Femur (tissue), 1 donor: ENCODE measurements around the gene STARD10.

Experiments used
- DNase-seq: peaks from one replicate; pipeline ENCODE4 v3.0.0-alpha.2; 2017

The STARD10 gene

GRCh38 chr11:72780296-72781062 lies 13.4 kb downstream of the STARD10 start:
- no peak for DNase-seq

- DNase-seq, result no peak
Observed at GRCh38 chr11:72779495-72780128, 14.2 kb downstream of the STARD10 start.

DNA sequence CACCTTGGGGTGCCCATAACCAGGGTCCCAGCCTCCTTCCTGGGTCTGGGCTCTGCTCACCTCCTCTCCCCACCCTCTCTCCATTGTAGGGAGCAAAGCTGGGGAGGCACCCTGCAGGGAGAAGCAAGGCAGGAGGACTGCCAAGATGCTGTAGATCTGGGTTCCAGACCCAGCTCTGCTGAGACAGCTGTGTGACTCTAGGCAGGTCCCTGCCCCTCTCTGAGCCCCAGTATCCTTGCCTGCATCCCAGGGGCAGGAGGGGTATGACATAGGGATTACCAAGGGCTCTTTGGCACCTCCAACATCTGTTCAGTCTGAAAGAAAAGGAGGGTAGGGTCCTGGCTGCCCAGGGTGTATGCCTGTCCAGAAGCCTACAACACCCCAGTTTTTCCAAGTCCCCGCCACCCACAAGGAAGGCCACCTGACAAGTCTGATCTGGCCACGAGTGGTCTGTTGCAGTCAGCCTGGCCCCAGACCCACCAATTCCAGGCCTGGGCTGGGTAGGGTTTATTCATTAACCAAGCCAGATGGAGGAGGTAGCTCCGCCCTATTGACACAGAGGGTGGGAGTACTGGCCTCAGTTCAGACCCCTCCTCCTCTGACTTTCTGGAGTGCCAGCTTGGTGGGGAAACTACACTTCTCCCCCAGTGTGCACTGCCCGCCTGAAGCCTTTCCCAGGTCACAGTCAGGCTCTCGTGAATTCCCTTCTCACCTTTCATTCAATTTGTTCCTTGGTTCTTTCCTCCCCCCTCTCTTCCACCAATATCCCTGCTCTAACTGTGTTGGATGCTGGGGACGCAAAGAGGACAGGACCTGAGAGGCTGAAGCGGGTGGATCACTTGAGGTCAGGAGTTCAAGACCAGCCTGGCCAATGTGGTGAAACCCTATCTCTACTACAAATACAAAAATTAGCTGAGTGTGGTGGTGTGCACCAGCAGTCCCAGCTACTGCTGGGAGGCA lies 15.0 kb downstream of the STARD10 start:
- DNase-seq, result no peak

DNA sequence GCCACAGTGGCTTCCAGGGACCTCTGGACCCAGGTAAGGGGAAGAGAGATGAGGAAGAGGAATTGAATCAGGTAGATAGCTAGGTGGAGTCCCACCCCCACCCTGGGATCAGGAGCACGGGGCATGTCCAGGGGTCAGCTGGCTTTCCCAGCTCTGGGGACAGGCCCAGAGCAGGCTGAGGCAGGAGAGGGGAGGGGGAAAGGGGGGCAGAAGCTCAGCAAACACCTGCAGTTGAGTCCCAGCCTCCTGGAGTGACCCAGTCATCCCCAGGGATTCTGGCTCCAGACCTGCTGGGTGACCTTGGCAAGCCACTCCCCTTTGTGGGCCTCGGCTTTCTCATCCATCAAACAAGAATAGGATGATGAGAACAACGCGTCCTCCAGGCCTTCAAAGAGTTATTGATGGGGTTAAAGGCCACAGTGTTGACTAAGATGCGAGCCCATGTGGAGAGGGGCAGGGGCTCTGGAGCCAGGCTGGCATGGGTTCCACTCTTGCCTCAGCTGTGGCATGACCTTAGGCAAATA lies 16.0 kb downstream of the STARD10 start:
- no peak for DNase-seq

GRCh38 chr11:72776844-72777754 lies 16.7 kb downstream of the STARD10 start:
- DNase-seq, result no peak

DNA sequence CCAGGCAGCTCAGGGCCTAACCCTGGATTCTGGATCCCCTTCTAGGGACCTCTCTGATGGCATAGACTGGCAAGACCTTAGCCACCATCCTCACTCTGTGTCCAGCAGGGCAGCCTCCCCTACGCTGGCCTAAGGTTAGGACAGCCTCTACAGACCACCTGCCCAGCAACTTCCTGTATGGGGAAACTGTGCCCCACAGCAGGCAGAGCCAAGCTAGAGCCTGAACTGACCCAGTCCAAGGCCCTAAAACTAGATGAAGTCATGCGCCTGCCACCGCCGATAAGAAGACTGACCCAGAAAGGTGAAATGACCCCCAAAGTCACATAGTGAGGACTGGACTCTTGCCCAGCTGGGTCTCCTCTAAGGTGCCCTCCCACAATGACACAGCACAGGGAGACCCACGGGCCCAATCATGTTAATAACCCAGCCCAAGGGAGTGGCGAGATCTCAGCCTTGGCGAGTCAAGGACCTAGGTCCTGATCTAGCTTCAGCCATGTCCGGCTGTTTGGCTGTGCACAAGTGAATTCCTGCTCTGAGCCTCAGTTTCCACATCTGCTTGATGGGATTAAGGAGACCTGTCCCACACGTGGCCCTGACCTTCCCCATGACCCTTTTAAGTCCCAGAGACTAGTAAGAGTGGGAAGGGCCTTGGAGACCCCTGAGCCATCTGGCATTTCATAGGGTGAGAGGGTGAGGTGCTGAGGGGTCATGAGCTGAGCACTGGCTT lies 17.6 kb downstream of the STARD10 start:
- DNase-seq, result no peak

DNA sequence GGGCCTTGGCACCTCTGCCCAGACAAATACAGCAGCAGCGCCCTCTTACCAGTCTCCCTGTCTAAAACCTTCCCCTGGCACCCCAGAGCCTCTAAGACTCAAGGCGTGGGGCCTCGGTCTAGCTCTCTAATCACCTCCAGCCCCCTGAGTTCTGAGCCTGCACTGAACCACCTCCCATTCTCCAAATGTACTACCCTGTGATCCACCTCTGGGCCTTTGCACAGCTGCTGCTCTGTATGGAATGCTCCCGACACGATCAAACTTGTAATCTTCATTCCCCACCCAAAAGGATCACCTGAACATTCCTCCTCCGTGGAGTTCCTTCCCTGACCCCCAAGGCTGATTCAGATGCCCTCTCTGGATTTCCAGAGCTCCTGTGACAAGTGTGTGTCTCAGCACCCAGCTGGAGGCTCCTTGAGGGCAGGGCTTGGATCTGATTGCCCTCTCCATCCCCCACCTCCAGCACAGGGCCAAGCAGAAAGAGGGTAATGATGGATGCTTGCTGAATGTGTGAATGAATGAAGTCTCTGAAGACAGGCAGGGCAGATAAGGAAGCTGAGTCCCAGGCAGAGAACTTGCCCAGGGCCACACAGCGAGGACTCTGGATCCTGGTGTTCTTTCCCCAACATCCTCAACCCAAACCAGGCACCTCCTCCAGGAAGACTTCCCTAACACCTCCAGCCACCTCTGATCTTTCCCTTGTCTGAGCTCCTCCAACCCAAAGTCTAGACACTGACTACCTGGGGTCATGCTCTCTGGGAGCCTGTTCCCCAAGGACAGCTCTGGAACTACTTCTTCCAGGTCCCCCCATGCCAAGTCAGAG lies 18.3 kb downstream of the STARD10 start:
- no peak for DNase-seq

DNA sequence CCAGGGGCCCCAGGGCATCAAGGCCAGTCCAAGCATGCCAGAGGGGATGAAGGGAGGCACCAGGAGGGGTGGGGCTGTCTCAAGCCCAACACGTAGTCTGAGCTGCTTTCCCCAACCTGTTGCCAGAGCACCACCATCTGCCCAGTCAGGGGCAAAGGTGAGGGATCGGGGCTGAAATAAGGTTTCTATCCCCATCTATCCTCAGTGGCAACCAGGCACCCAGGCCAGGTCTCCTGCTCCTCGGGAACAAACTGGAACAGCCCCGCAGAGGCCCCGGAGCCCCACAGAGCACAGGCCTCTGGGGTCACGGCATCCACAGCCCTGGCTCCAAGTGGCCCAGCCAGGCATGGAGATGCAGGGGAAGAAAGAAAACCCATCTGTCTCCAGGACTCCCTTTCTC lies 19.3 kb downstream of the STARD10 start:
- DNase-seq, result no peak

DNA sequence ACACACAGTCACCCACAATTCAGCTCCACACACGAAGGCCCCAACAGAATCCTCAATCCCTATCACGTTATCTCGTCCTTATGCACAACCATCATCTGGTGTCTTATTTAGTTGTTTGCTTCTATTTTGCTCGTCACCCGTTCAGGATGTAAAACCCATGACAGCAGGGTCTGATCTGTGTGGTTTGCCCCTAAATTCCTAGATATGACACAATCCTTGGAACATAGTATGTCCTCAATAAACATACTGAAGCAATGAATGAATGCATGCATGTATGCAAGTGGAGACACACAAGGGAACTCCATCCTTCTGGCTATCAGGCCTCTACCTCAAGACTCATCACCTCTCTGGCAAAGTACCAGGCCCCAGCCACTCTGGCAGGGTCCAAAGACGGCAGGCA lies 20.2 kb downstream of the STARD10 start:
- DNase-seq, result no peak

DNA sequence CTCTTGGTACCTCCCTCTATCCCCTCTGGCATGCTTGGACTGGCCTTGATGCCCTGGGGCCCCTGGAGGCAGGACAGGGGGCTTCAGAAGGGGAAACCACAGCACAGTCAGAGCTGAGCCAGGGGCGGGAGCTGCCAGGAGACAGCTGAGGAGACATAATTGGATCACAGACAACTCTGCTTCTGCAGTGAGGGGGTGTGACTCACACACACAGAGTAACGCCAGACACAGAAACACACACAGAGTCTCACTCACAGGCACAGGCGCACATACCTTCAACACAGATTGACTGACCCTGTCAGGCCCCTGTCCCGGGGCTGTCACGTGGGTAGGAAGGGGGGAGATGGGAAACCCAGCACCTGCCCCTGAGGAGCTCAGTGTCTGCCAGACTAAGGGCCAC lies 20.6 kb downstream of the STARD10 start:
- DNase-seq, result peak; percentile 89

- DNase-seq, result no peak
Observed at GRCh38 chr11:72772059-72772458, 21.8 kb downstream of the STARD10 start.

- DNase-seq, result no peak
Observed at GRCh38 chr11:72771507-72771906, 22.3 kb downstream of the STARD10 start.

GRCh38 chr11:72770799-72771198 lies 23.0 kb downstream of the STARD10 start:
- DNase-seq, result no peak

- DNase-seq, result no peak
Observed at GRCh38 chr11:72769680-72770079, 24.2 kb downstream of the STARD10 start.

DNA sequence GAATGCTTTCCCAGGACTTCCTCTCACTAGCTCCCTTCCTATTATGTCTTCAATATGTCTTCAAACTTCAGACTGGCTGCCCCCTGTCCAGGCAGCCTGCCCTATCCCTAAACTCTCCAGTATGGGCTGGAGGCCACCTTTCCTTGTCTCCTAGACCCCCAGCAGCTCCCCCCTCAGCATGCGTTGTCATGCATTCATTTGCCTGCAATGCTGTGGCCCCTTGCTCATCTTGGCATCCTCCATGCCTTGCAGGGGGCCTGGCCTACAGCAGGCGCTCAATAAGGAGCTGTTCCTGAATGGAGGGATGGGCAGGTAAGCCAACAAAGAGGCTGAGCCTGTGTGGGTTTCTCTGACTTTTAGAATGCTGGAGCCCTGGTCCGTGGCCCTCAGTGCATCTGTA lies 25.3 kb downstream of the STARD10 start:
- no peak for DNase-seq

DNA sequence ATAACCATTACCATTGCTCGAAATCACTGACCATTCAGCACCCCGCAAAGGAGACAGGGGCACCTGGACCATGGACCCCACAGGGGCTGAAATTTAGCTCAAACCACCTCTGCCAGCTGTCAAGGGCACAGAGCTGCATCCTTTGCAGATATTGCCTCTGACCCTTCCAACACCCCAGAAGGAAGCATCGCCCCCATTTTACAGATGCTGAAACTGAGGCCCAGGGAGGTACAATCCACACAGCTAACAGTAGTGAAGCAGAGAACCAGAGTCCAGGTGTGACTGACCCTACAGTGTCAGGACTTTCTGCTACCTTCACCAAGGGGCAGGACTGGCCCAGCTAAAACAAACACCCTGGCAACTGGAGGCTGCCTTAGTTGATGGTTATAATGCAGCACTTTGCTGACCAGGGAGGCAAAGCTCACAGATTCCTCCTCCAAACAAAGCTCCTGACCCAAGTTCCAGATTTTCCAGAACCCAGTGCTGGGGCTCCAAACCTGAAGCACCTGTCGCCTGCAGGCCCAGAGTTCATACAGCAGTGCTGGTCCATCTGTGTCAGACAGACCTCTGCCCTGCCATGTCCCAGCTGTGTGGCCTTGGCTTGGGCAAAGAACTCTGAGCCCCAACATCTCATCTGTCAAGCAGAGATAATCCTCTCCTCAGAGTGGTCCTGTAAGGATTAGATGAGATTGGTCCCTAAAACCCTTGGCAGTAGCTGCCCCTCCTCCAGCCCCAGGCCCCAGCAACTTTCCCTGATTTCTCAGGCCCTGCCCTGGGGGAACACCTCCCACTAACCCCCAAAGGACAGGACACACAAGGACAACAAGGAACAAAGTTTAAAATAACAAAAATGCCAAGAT lies 26.4 kb downstream of the STARD10 start:
- DNase-seq, result no peak

- DNase-seq, result no peak
Observed at GRCh38 chr11:72766152-72766902, 27.5 kb downstream of the STARD10 start.

DNA sequence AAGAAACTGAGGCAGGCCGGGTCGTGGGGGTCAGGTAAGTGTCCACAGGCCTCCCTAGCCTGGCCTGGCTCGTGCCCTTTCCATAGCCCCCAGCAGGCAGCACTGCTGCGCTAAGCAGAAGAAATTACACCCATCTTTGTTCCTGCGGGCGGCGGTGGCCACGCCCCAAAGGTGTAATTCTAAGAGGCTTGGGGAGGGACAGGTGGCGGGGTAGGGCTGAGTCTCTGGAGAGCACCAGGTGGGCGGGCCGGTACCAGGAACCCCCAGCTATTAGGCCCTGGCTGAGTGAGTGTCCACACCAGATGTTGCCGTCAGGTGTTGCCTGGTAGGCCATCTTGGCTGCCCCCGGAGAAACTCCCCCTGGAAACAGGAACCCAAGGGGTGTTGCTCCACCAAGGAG lies 29.3 kb downstream of the STARD10 start:
- DNase-seq, result no peak

GRCh38 chr11:72763823-72764222 lies 30.0 kb downstream of the STARD10 start:
- no peak for DNase-seq
